Naive thymus-derived CD4-positive, alpha-beta T cell (primary cell): ENCODE data around the gene DCXR. TPM values are rescaled to one million over a fixed set of nuclear protein-coding genes. Genes with fewer than 3 reads are reported as not detected.

Source experiments
- ATAC-seq: fragments of 150-1000 bp; cut with Tn5 transposase; 2 replicates; pipeline ENCODE4 v1.10.0; 2021; ENCODE audit warnings: mild to moderate bottlenecking, moderate library complexity
- CTCF ChIA-PET: fragments of 350-600 bp; sonication (Branson Sonifier 250); formaldehyde crosslinking; loops from one replicate; lab custom pipeline; 2021; ENCODE audit warnings: antibody characterized with exemption; lab: Charles Lee
- POLR2A ChIA-PET: fragments of 350-600 bp; sonication (Branson Sonifier 250); formaldehyde crosslinking; loops from one replicate; lab custom pipeline; 2021; ENCODE audit warnings: antibody characterized with exemption, inconsistent platforms; lab: Charles Lee
- DNase-seq, 9 donors: peaks; one replicate each; pipeline versions ENCODE4 v3.0.0 to v3.0.0-alpha.2; 2020 to 2022; ENCODE audit warnings: mixed read lengths in 1 of 9
- H3K27ac ChIP-seq: one replicate; pipeline ENCODE4 v1.7.0; 2013; ENCODE audit warnings: mild to moderate bottlenecking, low read depth, low read length, moderate library complexity
- H3K27me3 ChIP-seq, 2 donors: one replicate each; pipeline ENCODE4 v1.7.0; 2013; ENCODE audit warnings: low read length in 2 of 2, mild to moderate bottlenecking in 2 of 2, moderate library complexity in 2 of 2; ENCODE audit not compliant: control insufficient read depth in 2 of 2, insufficient read depth in 2 of 2
- H3K36me3 ChIP-seq, 3 experiments: 1 replicate in 2 of 3; 2 replicates in 1 of 3; pipeline ENCODE4 v1.7.0; 2013; ENCODE audit warnings: low read length in 3 of 3, mild to moderate bottlenecking in 3 of 3, moderate library complexity in 1 of 3; ENCODE audit not compliant: insufficient read depth in 3 of 3, control insufficient read depth in 2 of 3
- H3K4me1 ChIP-seq, 2 donors: one replicate each; pipeline ENCODE4 v1.7.0; 2013; ENCODE audit warnings: low read length in 2 of 2, mild to moderate bottlenecking in 2 of 2, moderate library complexity in 1 of 2; ENCODE audit not compliant: control insufficient read depth in 2 of 2, insufficient read depth in 2 of 2
- H3K4me3 ChIP-seq: 2 replicates; pipeline ENCODE4 v1.7.0; 2013; ENCODE audit warnings: mild to moderate bottlenecking, low read length
- H3K9me3 ChIP-seq, 3 experiments: 1 replicate in 2 of 3; 2 replicates in 1 of 3; pipeline ENCODE4 v1.7.0; 2013; ENCODE audit warnings: low read length in 3 of 3; ENCODE audit not compliant: control insufficient read depth in 2 of 3
- H3K27ac Mint-ChIP-seq, 9 donors: one replicate each; pipeline ENCODE4 v1.8.0; 2020 to 2022; ENCODE audit warnings: mixed read lengths in 9 of 9, mild to moderate bottlenecking in 8 of 9, moderate library complexity in 5 of 9, inconsistent platforms in 2 of 9
- H3K27me3 Mint-ChIP-seq, 5 donors: one replicate each; pipeline ENCODE4 v1.8.0; 2021 to 2022; ENCODE audit warnings: mixed read lengths in 5 of 5, mild to moderate bottlenecking in 1 of 5
- H3K36me3 Mint-ChIP-seq, 5 donors: one replicate each; pipeline ENCODE4 v1.8.0; 2020 to 2022; ENCODE audit warnings: mixed read lengths in 5 of 5, mild to moderate bottlenecking in 3 of 5, inconsistent platforms in 1 of 5
- H3K4me1 Mint-ChIP-seq, 7 donors: one replicate each; pipeline ENCODE4 v1.8.0; 2020 to 2022; ENCODE audit warnings: mixed read lengths in 7 of 7, mild to moderate bottlenecking in 3 of 7, inconsistent platforms in 1 of 7
- H3K4me3 Mint-ChIP-seq, 10 donors: one replicate each; pipeline ENCODE4 v1.8.0; 2020 to 2022; ENCODE audit warnings: mild to moderate bottlenecking in 10 of 10, mixed read lengths in 10 of 10, moderate library complexity in 6 of 10, inconsistent platforms in 2 of 10
- H3K9me3 Mint-ChIP-seq, 11 donors: one replicate each; pipeline ENCODE4 v1.8.0; 2020 to 2022; ENCODE audit warnings: mixed read lengths in 11 of 11, mild to moderate bottlenecking in 4 of 11, inconsistent platforms in 1 of 11, moderate library complexity in 1 of 11
- intact Hi-C, 2 donors: fragments of 100-400 bp; cut with micrococcal nuclease; formaldehyde crosslinking; loops; one replicate each; pipeline ENCODE4 v1.15.1; 2023
- polyA plus RNA-seq, 2 donors: library from polyadenylated mRNA; unstranded; fragments of 300-500 nt; fragmentation: Illumina TruSeq; gene quantifications; one replicate each; pipeline ENCODE4 v1.2.3, GENCODE V29; 2021
- total RNA-seq, 6 experiments: library from RNA in 5 of 6; stranded (reverse) in 5 of 6; gene quantifications; 1 replicate in 5 of 6; 2 replicates in 1 of 6; pipeline ENCODE4 v1.2.3 and lab custom pipeline; 2021 to 2026

The DCXR gene
- total and polyA plus RNA-seq, 7 experiments from 2014 or later: 63.0 to 228 (median 98.4) TPM

DNA sequence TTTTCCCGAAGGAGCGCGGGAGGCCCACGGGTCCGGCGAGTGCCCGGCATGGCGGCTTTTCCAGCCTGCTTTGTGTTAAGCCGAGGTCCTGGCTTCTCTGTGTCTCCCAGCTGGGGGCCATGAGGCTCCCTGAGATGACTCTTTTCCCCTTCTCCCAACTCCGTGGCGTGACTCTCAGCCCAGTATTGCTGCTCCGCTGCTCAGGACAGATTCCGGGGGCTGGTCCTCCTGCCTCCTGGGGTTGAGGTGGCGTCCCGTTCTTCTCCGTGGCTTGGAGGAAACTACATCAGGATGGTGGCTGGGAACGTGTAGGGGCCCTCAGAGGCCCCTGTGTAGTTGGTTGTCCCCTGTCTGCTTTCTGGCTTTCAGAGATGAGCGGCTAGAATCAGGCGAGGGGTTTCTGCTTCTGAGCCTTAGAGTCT lies 15.2 kb upstream of the DCXR start:
- Mint-ChIP-seq H3K36me3 (peaks cover 0 to 2% (median 0%) of the 10 kb centered on the region in 5 donors), H3K9me3 (no peaks in the 10 kb centered on the region), H3K4me1 (peaks cover 1 to 28% (median 12%) of the 10 kb centered on the region in 7 donors), H3K27ac (peak overlapping the region in 4 of 9 donors; percentile 29 to 81 (median 56)), H3K4me3 (peak overlapping the region; percentile 60 to 85 (median 74)), H3K27me3 (no peaks in the 10 kb centered on the region)
- CTCF ChIA-PET: interaction anchor here (0.6 kb wide), 1 partner anchor 67 kb away, joined by 9 read pairs; no protein-coding TSS in a partner anchor
- POLR2A ChIA-PET: interaction anchor here (0.6 to 7.7 kb wide), 7 partner anchors 7 to 53 kb away, joined by 3 to 54 read pairs (median 4); partner anchors contain the start of genes DCXR and DUS1L
- peaks cover 18 to 31% of the 10 kb centered on the region in 2 donors for H3K4me1 ChIP-seq
- peak overlapping the region; percentile 72 for H3K27ac ChIP-seq
- no peak for ATAC-seq
- intact Hi-C loops: no loop called here
- H3K36me3 ChIP-seq: peaks cover 0 to 67% (median 10%) of the 10 kb centered on the region in 3 experiments
- H3K9me3 ChIP-seq: no peaks in the 10 kb centered on the region
- H3K27me3 ChIP-seq: no peaks in the 10 kb centered on the region
- DNase-seq: no peak
- H3K4me3 ChIP-seq: peak overlapping the region; percentile 74

DNA sequence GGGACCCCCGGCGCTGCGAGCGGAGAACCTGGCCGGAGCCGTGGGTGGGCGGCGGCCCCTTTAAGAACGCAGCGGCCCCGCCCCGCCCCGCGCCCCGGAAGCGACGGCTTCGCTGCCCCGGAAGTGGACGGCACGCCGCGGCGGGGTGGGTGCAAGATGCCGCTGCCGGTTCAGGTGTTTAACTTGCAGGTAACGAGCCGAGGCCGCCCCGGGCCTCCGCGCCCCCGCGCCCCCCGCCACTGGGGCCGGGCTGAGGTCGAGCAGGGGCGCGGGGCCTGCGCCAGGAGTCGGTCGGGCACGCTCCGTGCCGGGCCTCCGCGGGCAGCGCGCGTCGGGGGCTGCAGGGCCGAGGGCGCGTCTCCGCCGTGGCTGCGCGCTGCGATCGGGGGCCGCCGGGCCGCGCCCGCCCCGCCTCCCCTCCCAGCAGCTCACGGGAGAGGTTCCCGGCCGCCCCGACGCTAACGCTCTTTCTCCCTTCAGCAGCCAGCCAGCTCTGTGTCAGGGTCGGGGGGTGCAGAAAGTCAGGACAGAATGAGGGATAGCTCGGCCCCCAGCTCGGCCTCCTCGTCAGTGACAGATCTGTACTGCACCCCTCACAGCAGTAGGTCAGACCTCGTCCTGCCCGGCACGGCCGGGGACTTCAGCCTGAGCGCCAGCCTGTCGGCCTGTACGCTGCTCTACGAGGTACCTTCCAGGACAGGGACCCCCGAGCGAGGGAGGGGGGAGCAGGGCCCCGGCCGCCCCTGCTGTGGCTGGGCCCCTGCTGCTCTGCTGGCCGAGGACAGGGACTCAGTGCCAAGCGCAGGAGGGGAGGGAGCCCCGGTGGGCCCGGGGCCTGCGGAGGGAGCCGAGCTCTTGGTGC lies 14.5 kb upstream of the DCXR start, which contains the start of the genes GPS1 and RFNG:
TSS of gene GPS1 (plus strand) at position 123 of the 862 bp plus-strand sequence. CDS start at position 157, 34 bp downstream.
TSS of gene RFNG (minus strand) at position 36 of the 862 bp plus-strand sequence. CDS start 45 bp downstream, outside the sequence.
- DNase-seq (peak; percentile 68 to 87 (median 80)), ATAC-seq (peak; percentile 91)
- Mint-ChIP-seq H3K27ac (peak within 1 kb of the TSS in 8 of 9 donors; percentile 51 to 91 (median 78)), H3K4me1 (peaks cover 5 to 28% (median 13%) of the 10 kb centered on the region in 7 donors), H3K27me3 (no peaks in the 10 kb centered on the region), H3K4me3 (peak within 1 kb of the TSS; percentile 60 to 92 (median 86)), H3K36me3 (peaks cover 0 to 6% (median 0%) of the 10 kb centered on the region in 5 donors), H3K9me3 (no peaks in the 10 kb centered on the region)
- intact Hi-C loops: loop anchor here (1.0 kb wide), 4 partner anchors 13 to 46 kb away; partner anchors contain the start of genes DCXR (in 2 of the 2), DUS1L (in 1 of the 2), FASN (in 1 of the 2) and LRRC45 (in 1 of the 2)
- H3K9me3 ChIP-seq: no peaks in the 10 kb centered on the region
- H3K27ac ChIP-seq: peak within 1 kb of the TSS; percentile 72
- H3K36me3 ChIP-seq: peaks cover 0 to 67% (median 10%) of the 10 kb centered on the region in 3 experiments
- no peaks in the 10 kb centered on the region for H3K27me3 ChIP-seq
- H3K4me3 ChIP-seq: peak within 1 kb of the TSS; percentile 74
- ChIA-PET POLR2A (interaction anchor here (0.6 to 7.7 kb wide), 7 partner anchors 8 to 54 kb away, joined by 3 to 54 read pairs (median 3); partner anchors contain the start of genes DCXR and DUS1L), CTCF (interaction anchor here (0.6 kb wide), 1 partner anchor 68 kb away, joined by 9 read pairs; no protein-coding TSS in a partner anchor)
- peaks cover 18 to 31% of the 10 kb centered on the region in 2 donors for H3K4me1 ChIP-seq

DNA sequence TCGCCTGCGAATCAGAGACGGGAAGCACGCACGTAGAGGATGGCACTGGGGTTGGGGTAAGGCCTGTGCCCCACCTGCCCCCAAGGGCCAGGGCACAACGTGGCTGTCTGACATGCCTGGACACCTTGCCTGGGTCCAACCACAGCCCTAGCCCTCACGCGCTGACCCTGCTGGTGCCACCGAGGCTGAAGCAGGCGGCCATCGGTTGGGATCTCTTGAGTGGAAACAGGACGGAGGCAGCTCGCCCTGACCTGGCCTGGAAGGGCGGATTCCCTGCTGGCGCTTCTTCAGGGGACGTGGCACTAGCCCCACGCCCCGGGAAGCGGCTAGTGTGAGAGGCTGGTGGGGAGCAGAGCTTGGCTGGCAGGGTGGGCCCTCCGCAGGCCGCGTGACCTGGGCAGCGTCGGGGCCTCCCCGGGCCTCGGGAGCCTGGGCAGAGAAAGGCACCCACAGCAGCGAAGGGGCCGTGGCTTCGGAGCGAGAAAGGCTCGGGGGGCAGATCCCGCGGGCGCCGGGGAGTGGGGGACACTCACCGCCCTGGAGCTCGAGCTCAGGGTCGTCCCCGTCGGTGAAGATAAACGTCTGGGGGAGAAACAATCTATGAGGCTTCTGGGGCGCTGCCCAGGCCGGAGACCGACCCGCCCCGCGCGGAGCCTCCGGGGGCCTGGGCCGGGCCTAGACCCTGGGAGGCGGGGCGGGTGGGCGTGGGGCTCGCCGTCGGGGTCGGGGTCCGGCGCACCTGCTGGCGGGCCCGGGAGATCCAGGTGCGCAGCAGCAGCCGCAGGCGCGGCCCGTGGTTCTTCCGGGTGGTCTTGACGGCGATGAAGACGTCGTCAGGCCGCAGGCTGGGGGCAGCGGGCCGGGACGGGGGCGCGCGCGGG lies 13.5 kb upstream of the DCXR start:
- Histone ChIP-seq H3K27ac (peak overlapping the region; percentile 64), H3K9me3 (no peaks in the 10 kb centered on the region), H3K27me3 (no peaks in the 10 kb centered on the region), H3K4me3 (peak overlapping the region; percentile 39), H3K4me1 (peaks cover 18 to 31% of the 10 kb centered on the region in 2 donors), H3K36me3 (peaks cover 0 to 64% (median 6%) of the 10 kb centered on the region in 3 experiments)
- intact Hi-C loops: loop anchor here (1.0 kb wide), 4 partner anchors 14 to 47 kb away; partner anchors contain the start of genes DCXR (in 2 of the 2), DUS1L (in 1 of the 2), FASN (in 1 of the 2) and LRRC45 (in 1 of the 2)
- no peaks in the 10 kb centered on the region for H3K9me3 Mint-ChIP-seq
- H3K36me3 Mint-ChIP-seq: peaks cover 0 to 9% (median 2%) of the 10 kb centered on the region in 5 donors
- ATAC-seq: peak; percentile 28
- POLR2A ChIA-PET: interaction anchor here (1.0 to 7.7 kb wide), 3 partner anchors 14 to 76 kb away, joined by 3 to 54 read pairs (median 3); partner anchors contain the start of gene DUS1L
- CTCF ChIA-PET: interaction anchor here (1.2 kb wide), 1 partner anchor 13 kb away, joined by 6 read pairs; the partner anchor contains the start of gene DCXR
- no peaks in the 10 kb centered on the region for H3K27me3 Mint-ChIP-seq
- no peak for DNase-seq
- H3K27ac Mint-ChIP-seq: peak overlapping the region in 8 of 9 donors; percentile 51 to 91 (median 76)
- H3K4me3 Mint-ChIP-seq: peak overlapping the region; percentile 60 to 92 (median 86)
- peaks cover 5 to 28% (median 13%) of the 10 kb centered on the region in 7 donors for H3K4me1 Mint-ChIP-seq

DNA sequence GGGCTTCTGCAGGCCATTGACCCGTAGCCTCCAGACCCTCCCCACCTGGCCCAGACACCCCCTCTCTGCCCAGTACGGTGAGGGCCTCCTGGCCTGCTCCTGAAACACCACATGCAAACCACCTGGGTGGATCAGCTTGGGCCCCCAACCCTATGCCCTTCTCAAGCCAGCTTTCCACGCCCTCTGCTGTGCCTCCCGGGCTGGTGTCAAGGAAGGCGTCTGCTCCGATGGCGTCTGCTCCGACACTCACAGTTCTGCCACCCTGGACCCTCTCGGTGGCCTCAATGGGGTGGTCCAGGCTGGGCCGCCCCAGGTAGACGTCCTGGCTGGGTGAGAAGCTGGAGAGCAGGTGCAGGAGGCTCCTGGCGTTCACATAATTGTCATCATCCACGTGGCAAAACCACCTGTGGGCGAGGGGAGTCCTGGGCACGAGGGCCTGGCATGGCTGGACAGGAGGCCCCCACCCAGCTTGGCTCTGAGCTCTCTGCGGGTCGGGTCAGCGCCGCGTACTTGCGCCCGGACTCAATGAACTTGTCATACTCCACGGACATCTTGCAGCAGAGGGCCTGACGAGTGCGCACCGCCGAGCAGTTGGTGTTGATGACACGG lies 12.8 kb upstream of the DCXR start:
- peak overlapping the region; percentile 60 to 92 (median 86) for H3K4me3 Mint-ChIP-seq
- POLR2A ChIA-PET: interaction anchor here (1.1 to 7.7 kb wide), 2 partner anchors 15 to 77 kb away, joined by 3 to 54 read pairs; partner anchors contain the start of gene DUS1L
- H3K36me3 ChIP-seq: peaks cover 0 to 56% (median 3%) of the 10 kb centered on the region in 3 experiments
- H3K4me3 ChIP-seq: no peak overlapping the region
- H3K27ac Mint-ChIP-seq: peak overlapping the region in 8 of 9 donors; percentile 19 to 91 (median 71)
- no peaks in the 10 kb centered on the region for H3K9me3 Mint-ChIP-seq
- peaks cover 18 to 31% of the 10 kb centered on the region in 2 donors for H3K4me1 ChIP-seq
- no peaks in the 10 kb centered on the region for H3K27me3 Mint-ChIP-seq
- H3K27me3 ChIP-seq: no peaks in the 10 kb centered on the region
- ATAC-seq (no peak), DNase-seq (no peak)
- CTCF ChIA-PET: interaction anchor here (1.2 kb wide), 1 partner anchor 12 kb away, joined by 6 read pairs; the partner anchor contains the start of gene DCXR
- no peaks in the 10 kb centered on the region for H3K9me3 ChIP-seq
- no peak overlapping the region for H3K27ac ChIP-seq
- peaks cover 5 to 28% (median 13%) of the 10 kb centered on the region in 7 donors for H3K4me1 Mint-ChIP-seq
- peaks cover 0 to 9% (median 2%) of the 10 kb centered on the region in 5 donors for H3K36me3 Mint-ChIP-seq
- intact Hi-C loops: no loop called here

DNA sequence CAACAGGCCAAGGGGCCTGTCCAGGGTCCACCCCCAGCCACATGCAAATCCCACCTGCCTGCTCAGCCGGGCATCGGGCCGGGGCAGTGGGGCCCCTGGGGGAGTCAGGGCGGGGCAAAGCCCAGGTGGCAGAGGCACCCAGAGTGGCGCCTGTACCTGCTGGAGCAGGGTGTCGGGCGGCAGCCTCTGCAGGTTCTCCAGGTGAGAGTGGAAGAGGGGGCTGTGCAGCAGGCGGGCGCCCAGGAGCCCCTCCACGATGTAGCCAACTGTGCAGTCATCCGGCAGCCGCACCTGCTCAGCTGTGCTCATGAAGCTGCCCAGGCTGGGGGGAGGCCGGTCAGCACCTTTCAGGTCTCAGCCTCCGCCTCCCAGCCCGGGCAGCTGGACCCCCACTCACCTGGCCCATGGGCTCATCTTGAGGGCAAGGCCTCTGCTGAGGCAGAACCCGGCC lies 12.0 kb upstream of the DCXR start:
- Histone ChIP-seq H3K27ac (no peak overlapping the region), H3K4me1 (peaks cover 18 to 31% of the 10 kb centered on the region in 2 donors), H3K4me3 (no peak overlapping the region), H3K9me3 (no peaks in the 10 kb centered on the region), H3K27me3 (no peaks in the 10 kb centered on the region), H3K36me3 (peaks cover 0 to 49% (median 3%) of the 10 kb centered on the region in 3 experiments)
- ChIA-PET POLR2A (interaction anchor here (7.7 kb wide), 1 partner anchor 16 kb away, joined by 54 read pairs; the partner anchor contains the start of gene DUS1L), CTCF (no interaction called here)
- peak overlapping the region in 1 of 9 donors; percentile 62 for H3K27ac Mint-ChIP-seq
- peaks cover 0 to 9% (median 2%) of the 10 kb centered on the region in 5 donors for H3K36me3 Mint-ChIP-seq
- intact Hi-C loops: no loop called here
- no peak for ATAC-seq
- H3K27me3 Mint-ChIP-seq: no peaks in the 10 kb centered on the region
- peak overlapping the region in 2 of 10 donors; percentile 85 to 92 for H3K4me3 Mint-ChIP-seq
- H3K9me3 Mint-ChIP-seq: no peaks in the 10 kb centered on the region
- DNase-seq: no peak
- H3K4me1 Mint-ChIP-seq: peaks cover 5 to 28% (median 13%) of the 10 kb centered on the region in 7 donors
